Right lobe of liver (tissue), 6 donors: ENCODE measurements around the gene CD163L1. TPM values are rescaled to one million over a fixed set of nuclear protein-coding genes. Genes with fewer than 3 reads are reported as not detected.

Source experiments
- ATAC-seq, 4 donors: fragments of 200-7000 bp; cut with Tn5 transposase; one replicate each; pipeline ENCODE4 v1.9.1; 2020; ENCODE audit warnings: mild to moderate bottlenecking in 4 of 4, moderate library complexity in 4 of 4
- DNase-seq, 3 donors: peaks; one replicate each; pipeline ENCODE4 v3.0.0-alpha.2; 2020
- H3K27ac ChIP-seq, 3 donors: fragments of 200-600 bp; one replicate each; pipeline ENCODE4 v1.8.0; 2022
- H3K27me3 ChIP-seq, 2 donors: fragments of 200-600 bp; one replicate each; pipeline ENCODE4 v1.8.0; 2022
- H3K36me3 ChIP-seq, 4 donors: fragments of 200-600 bp; sonication (generic) in 1 of 4; one replicate each; pipeline versions ENCODE4 v1.5.1 to v1.8.0; 2017 to 2022; ENCODE audit warnings: control low read depth in 1 of 4
- H3K4me1 ChIP-seq, 4 donors: fragments of 200-600 bp; sonication (generic) in 1 of 4; one replicate each; pipeline versions ENCODE4 v1.5.1 to v1.8.0; 2017 to 2022; ENCODE audit warnings: control low read depth in 1 of 4
- H3K4me3 ChIP-seq, 3 donors: fragments of 200-600 bp; one replicate each; pipeline ENCODE4 v1.8.0; 2022
- H3K9me3 ChIP-seq, 4 donors: fragments of 200-600 bp; sonication (generic) in 1 of 4; one replicate each; pipeline versions ENCODE4 v1.5.1 to v1.8.0; 2017 to 2022; ENCODE audit warnings: control low read depth in 1 of 4
- CTCF ChIP-seq, 4 donors: fragments of 200-600 bp in 3 of 4; fragments of 450-650 bp in 1 of 4; IDR thresholded peaks; one replicate each; pipeline versions ENCODE4 v1.5.1 to v1.8.0; 2016 to 2022; ENCODE audit warnings: antibody characterized with exemption in 4 of 4, mild to moderate bottlenecking in 2 of 4
- POLR2A ChIP-seq: fragments of 450-650 bp; IDR thresholded peaks from one replicate; pipeline ENCODE4 v1.6.1; 2017; ENCODE audit warnings: antibody characterized with exemption, mild to moderate bottlenecking
- WGBS: methylation state at CpG from one replicate; pipeline ENCODE4 v1.1.6; 2018; ENCODE audit warnings: low coverage, low lambda C conversion rate; ENCODE audit not compliant: insufficient coverage; ENCODE audit errors: missing lambda C conversion rate; 5-methylcytosine and 5-hydroxymethylcytosine counted together
- intact Hi-C, 2 donors: fragments of 100-400 bp; cut with DNase I; formaldehyde crosslinking; loops; one replicate each; pipeline versions ENCODE4 v1.11.2 to v1.14.1; 2022
- total RNA-seq, 6 experiments: library from RNA; depleted of rRNA in 2 of 6; stranded (reverse); fragments of >200 nt in 2 of 6; fragmentation: NEBNext Ultra II Directional in 3 of 6; extraction: Animal tissue kit (Norgen Biotek cat#: 25700) in 3 of 6; gene quantifications; one replicate each; pipeline versions ENCODE4 v1.1.0 to v1.2.4, GENCODE V29; 2016 to 2023
- donor health status: DM: no; HTN: yes; CAD: no.
- donor health status: DM: no; HTN: no; CAD: no.
- donor health status: DM: no; HTN: no; CAD: no.
- donor health status: DM: no; HTN: yes; CAD: no.
- donor health status: DM: no; HTN: yes; CAD: no.

Gene CD163L1
- total RNA-seq, 6 experiments from 2014 or later = 0.26 to 4.8 (median 1.2) TPM

DNA sequence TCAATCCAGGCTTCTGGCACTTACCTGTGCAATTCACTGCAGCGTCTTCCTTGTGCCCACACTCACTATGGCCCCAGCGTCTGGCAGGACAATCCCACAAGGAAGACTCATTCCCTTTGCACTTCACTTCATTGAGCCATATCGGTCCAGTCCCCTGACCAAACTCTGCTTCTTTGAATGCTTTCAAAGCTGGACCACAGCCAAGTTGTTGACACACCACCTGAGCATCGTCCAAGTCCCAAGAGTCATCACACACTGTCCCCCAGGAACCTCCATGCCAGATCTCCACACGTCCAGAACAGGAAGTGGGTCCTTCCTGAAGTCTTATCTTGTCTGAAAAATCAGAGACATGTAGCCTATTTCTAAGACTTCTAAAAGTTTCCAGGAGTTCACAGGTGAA, 39.4 kb upstream of the CD163L1 start:
- Histone ChIP-seq H3K27ac (no peak overlapping the region), H3K9me3 (no peaks in the 10 kb centered on the region), H3K27me3 (no peaks in the 10 kb centered on the region), H3K4me3 (no peak overlapping the region), H3K4me1 (peaks cover 0 to 9% (median 0%) of the 10 kb centered on the region in 4 donors), H3K36me3 (no peaks in the 10 kb centered on the region)
- DNase-seq (peak in 1 of 3 donors; percentile 39), ATAC-seq (peak; percentile 56 to 88 (median 78))
- WGBS = 34% methylated on average over 5 of the region's 5 CpGs
- intact Hi-C loops = no loop called here
- TF ChIP-seq CTCF (IDR thresholded peaks at IDR 0.05) = no peak

DNA sequence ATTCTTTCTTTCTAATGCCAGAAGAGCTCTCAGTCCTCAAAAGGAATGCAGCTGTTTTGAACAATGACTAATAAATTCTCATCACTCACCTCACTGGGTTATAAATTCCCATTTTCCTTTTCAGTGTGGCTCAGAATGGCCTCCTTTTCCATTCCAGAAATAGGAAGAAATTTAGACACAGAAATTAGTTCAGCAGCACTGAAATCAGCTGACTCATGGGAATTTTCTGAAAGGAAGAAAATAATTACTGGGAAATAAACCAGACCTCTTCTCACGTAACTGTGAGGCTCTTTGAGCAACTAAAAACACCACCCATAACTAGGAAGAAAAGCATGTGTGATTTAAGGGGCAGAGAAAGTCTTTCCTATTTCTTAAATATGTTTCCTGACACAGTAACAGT, 35.8 kb upstream of the CD163L1 start:
- 67% methylated on average over 1 of the region's 1 CpG for WGBS
- no peak overlapping the region for H3K27ac ChIP-seq
- DNase-seq (no peak), ATAC-seq (no peak)
- H3K36me3 ChIP-seq = no peaks in the 10 kb centered on the region
- H3K27me3 ChIP-seq = no peaks in the 10 kb centered on the region
- TF ChIP-seq CTCF (IDR thresholded peaks at IDR 0.05) (no peak), POLR2A (no peak)
- peaks cover 0 to 9% (median 0%) of the 10 kb centered on the region in 4 donors for H3K4me1 ChIP-seq
- intact Hi-C loops = no loop called here
- H3K9me3 ChIP-seq = no peaks in the 10 kb centered on the region
- H3K4me3 ChIP-seq = no peak overlapping the region

DNA sequence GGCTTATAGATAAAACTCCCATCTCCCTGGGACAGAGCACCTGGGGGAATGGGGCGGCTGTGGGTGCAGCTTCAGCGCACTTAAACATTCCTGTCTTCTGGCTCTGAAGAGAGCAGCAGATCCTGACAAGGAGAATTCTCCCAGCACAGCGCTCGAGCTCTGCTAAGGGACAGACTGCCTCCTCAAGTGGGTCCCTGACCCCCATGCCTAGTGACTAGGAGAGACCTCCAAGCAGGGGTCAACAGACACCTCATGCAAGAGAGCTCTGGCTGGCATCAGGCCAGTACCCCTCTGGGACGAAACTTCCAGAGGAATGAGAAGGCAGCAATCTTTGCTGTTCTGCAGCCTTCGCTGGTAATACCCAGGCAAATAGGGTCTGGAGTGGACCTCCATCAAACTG, 28.1 kb upstream of the CD163L1 start:
- Histone ChIP-seq H3K36me3 (no peaks in the 10 kb centered on the region), H3K4me1 (no peaks in the 10 kb centered on the region), H3K27ac (no peak overlapping the region), H3K9me3 (no peaks in the 10 kb centered on the region), H3K4me3 (no peak overlapping the region), H3K27me3 (no peaks in the 10 kb centered on the region)
- ATAC-seq = no peak
- TF ChIP-seq POLR2A (no peak), CTCF (IDR thresholded peaks at IDR 0.05) (no peak)
- WGBS = 97% methylated on average over 4 of the region's 6 CpGs
- DNase-seq = no peak
- intact Hi-C loops = no loop called here

DNA sequence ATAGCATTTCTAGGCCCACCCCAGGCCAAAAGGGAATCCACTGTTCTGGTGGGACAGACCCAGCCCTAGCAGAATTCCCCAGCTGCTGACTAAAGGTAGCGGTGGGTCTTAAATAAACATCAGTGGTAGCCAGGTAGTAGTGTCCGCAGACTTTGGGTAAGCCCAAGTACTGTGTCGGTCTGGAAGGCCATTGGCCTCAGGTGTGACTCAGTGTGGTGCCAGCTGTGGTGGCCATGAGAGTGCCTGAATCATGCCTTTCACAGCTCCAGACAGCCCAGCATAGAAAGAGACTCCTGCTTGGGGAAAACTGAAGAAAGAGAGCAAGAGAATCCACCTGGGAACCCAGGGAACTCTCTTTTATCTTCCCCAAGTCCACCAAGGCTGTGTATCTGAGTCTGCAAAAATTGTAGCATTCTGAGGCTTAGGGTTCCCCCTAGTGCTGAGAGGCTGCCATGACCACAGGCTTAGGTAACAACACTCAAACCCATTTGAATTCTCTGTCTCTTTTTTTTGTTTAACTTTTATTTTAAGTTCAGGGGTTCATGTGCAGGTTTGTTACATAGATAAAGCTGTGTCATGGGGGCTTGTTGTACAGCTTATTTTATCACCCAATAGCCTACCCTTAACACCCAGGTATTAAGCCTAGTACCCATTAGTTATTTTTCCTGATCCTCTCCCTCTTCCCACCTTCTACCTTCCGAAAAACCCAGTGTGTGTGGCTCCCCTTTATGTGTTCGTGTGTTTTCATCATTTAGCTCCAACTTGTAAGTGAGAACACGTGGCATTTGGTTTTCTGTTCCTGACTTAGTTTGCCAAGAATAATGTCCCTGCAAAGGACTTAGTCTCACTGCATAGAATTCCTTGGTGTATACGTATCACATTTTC, 16.7 kb upstream of the CD163L1 start:
- Histone ChIP-seq H3K36me3 (no peaks in the 10 kb centered on the region), H3K4me3 (no peak overlapping the region), H3K4me1 (no peaks in the 10 kb centered on the region), H3K27ac (no peak overlapping the region), H3K9me3 (no peaks in the 10 kb centered on the region), H3K27me3 (no peaks in the 10 kb centered on the region)
- peak; percentile 89 to 92 (median 90) for TF ChIP-seq CTCF (IDR thresholded peaks at IDR 0.05)
- TF ChIP-seq POLR2A = no peak
- intact Hi-C loops = loop anchor here (10.0 kb wide), 2 partner anchors 236 to 246 kb away; no protein-coding TSS in a partner anchor
- ATAC-seq (peak; percentile 96 to 98 (median 97)), DNase-seq (peak in 1 of 3 donors; percentile 39)
- WGBS = 42% methylated on average over 4 of the region's 7 CpGs
